ENCODE measurements around the gene MANF. TPM values are rescaled to one million over a fixed set of nuclear protein-coding genes. Genes with fewer than 3 reads are reported as not detected.
"Not testable (repeated sequence)": the region's sequence is repeated elsewhere in the genome, so short reads cannot be mapped to it uniquely, and the experiment has no call there.

Gene MANF
- total and polyA plus RNA-seq, 2 of the 4 experiments (the other 2 are of a cell fraction) = 65.4 to 122 TPM

DNA sequence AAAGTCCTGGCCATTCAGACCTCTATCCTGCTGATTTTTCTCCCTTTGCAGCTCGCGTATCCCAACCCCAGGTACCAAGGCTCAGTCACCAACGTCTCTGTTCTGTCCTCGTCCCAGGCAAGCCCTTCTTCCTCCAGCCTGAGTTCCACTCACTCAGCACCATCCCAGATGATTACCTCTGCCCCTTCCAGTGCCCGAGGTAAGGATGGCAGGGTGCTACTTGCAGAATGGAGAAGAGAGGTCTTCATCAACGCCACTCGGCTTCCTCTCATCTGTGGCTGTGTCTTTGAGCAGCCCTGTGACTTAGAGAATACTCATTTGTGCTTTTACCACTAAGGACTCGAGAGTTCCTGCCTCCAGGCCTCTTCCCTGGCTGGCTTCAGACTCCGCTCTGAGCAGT is 22.6 kb upstream of the MANF start:
- no peak overlapping the region for H4K91ac ChIP-seq (ENCODE audit: insufficient read depth, low read depth, low read length)
- H3K9me1 ChIP-seq (ENCODE audit: insufficient read depth, low read length) = no peaks in the 10 kb centered on the region
- DNase-seq = no peak
- no peak for TF ChIP-seq RFX5 (IDR thresholded peaks at IDR 0.05; ENCODE audit: low read depth, low read length)
- no peak for TF ChIP-seq CHD1 (IDR thresholded peaks at IDR 0.05; ENCODE audit: low read depth, low read length)
- TF ChIP-seq BHLHE40 (IDR thresholded peaks at IDR 0.05; ENCODE audit: low read depth, low read length) = no peak
- no peak for TF ChIP-seq NFE2L2 (IDR thresholded peaks at IDR 0.05; ENCODE audit: low read depth, low read length)
- TF ChIP-seq, protein P1, sequence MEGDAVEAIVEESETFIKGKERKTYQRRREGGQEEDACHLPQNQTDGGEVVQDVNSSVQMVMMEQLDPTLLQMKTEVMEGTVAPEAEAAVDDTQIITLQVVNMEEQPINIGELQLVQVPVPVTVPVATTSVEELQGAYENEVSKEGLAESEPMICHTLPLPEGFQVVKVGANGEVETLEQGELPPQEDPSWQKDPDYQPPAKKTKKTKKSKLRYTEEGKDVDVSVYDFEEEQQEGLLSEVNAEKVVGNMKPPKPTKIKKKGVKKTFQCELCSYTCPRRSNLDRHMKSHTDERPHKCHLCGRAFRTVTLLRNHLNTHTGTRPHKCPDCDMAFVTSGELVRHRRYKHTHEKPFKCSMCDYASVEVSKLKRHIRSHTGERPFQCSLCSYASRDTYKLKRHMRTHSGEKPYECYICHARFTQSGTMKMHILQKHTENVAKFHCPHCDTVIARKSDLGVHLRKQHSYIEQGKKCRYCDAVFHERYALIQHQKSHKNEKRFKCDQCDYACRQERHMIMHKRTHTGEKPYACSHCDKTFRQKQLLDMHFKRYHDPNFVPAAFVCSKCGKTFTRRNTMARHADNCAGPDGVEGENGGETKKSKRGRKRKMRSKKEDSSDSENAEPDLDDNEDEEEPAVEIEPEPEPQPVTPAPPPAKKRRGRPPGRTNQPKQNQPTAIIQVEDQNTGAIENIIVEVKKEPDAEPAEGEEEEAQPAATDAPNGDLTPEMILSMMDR (conservative IDR thresholded peaks at IDR 0.05; ENCODE audit: low read depth, low read length) = no peak
- TF ChIP-seq SMC3 (IDR thresholded peaks at IDR 0.05; ENCODE audit: low read depth, low read length) = no peak
- TF ChIP-seq MAFK (IDR thresholded peaks at IDR 0.05; ENCODE audit: low read depth, low read length) = no peak
- TF ChIP-seq FOS (IDR thresholded peaks at IDR 0.05; ENCODE audit: low read depth, low read length) = no peak
- H3K27me3 ChIP-seq (ENCODE audit: control insufficient read depth, insufficient read depth, low read length) = peaks cover 11% of the 10 kb centered on the region
- no peaks in the 10 kb centered on the region for H3K36me3 ChIP-seq (ENCODE audit: control insufficient read depth, insufficient read depth, low read length)
- H3K23ac ChIP-seq (ENCODE audit: low read depth, low read length) = no peak overlapping the region
- no peak overlapping the region for H3K14ac ChIP-seq (replicated peaks; ENCODE audit: low read depth, low read length)
- H2AK9ac ChIP-seq (replicated peaks; ENCODE audit: low read depth, low read length, poor library complexity) = no peak overlapping the region
- no peak overlapping the region for H2BK5ac ChIP-seq (ENCODE audit: low read depth, low read length, poor library complexity, severe bottlenecking)
- no peak overlapping the region for H3K4me2 ChIP-seq (ENCODE audit: low read depth, low read length)
- no peak overlapping the region for H4K8ac ChIP-seq (ENCODE audit: low read depth in 2 of 2, low read length in 2 of 2)
- H4K20me1 ChIP-seq (ENCODE audit: insufficient read depth, low read length) = no peaks in the 10 kb centered on the region
- H3K9ac ChIP-seq (ENCODE audit: low read depth, low read length) = no peak overlapping the region
- H3K79me1 ChIP-seq (ENCODE audit: low read depth in 1 of 2, low read length in 2 of 2) = no peaks in the 10 kb centered on the region
- H3K4me1 ChIP-seq (ENCODE audit: control insufficient read depth, insufficient read depth, low read length) = no peaks in the 10 kb centered on the region
- in situ Hi-C loops (cut with MboI; ENCODE audit: low sequenced_read_pairs) = no loop called here
- dilution Hi-C loops (cut with HindIII; ENCODE audit: low sequenced_read_pairs, unreplicated experiment) = loop anchor here (25.0 kb wide), 1 partner anchor 250 kb away; no protein-coding TSS in a partner anchor
- H3K9me3 ChIP-seq (ENCODE audit: control insufficient read depth, insufficient read depth, low read length) = no peaks in the 10 kb centered on the region
- H2AK5ac ChIP-seq (ENCODE audit: low read depth, low read length) = no peak overlapping the region
- CTCF ChIA-PET = no interaction called here
- 60% methylated on average over 1 of the region's 9 CpGs; no CpG with 5 or more reads in 1 of the 2 experiments for WGBS, 2 experiments (ENCODE audit: extremely low coverage in 2 of 2, insufficient read length in 1 of 2)
- no TSS peak for BruUV-seq (replicated peaks)
- no peak overlapping the region for H3K56ac ChIP-seq (ENCODE audit: extremely low read depth, insufficient read depth, low read length)
- no peak overlapping the region for H2BK20ac ChIP-seq (ENCODE audit: low read depth, low read length)
- POLR2A ChIA-PET (ENCODE audit: unreplicated experiment) = interaction anchor here (0.6 kb wide), 1 partner anchor 33 kb away, joined by 3 read pairs; no protein-coding TSS in a partner anchor
- H2AFZ ChIP-seq (replicated peaks; ENCODE audit: low read length, poor library complexity) = no peak overlapping the region
- no peak overlapping the region for H4K5ac ChIP-seq (ENCODE audit: low read depth, low read length)
- H2BK120ac ChIP-seq (ENCODE audit: low read depth, low read length) = no peak overlapping the region
- no peak for ATAC-seq (ENCODE audit: low read depth)
- no peak overlapping the region for H3K18ac ChIP-seq (ENCODE audit: low read depth, low read length)
- intact Hi-C loops (cut with micrococcal nuclease) = no loop called here
- no peak overlapping the region for H3K4me3 ChIP-seq (ENCODE audit: insufficient read depth, low read depth, low read length)
- no peak overlapping the region for H3K27ac ChIP-seq (ENCODE audit: insufficient read depth, low read length)
- H3K4ac ChIP-seq (ENCODE audit: low read depth, low read length) = no peak overlapping the region
- H2BK15ac ChIP-seq (ENCODE audit: low read depth, low read length) = no peak overlapping the region

DNA sequence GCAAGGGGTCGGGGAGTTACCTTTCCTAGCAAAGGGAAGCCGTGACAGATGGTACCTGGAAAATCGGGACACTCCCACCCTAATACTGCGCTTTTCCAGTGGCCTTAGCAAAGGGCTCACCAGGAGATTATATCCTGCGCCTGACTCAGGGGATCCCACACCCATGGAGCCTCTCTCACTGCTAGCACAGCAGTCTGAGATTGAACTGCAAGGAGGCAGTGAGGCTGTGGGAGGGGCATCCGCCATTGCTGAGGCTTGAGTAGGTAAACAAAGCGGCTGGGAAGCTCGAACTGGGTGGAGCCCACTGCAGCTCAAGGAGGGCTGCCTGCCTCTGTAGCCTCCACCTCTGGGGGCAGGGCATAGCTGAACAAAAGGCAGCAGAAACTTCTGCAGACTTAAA is 16.8 kb upstream of the MANF start:
- H2BK20ac ChIP-seq (ENCODE audit: low read depth, low read length); H3K27me3 ChIP-seq (ENCODE audit: control insufficient read depth, insufficient read depth, low read length); H4K20me1 ChIP-seq (ENCODE audit: insufficient read depth, low read length); H3K4me3 ChIP-seq (ENCODE audit: insufficient read depth, low read depth, low read length); H3K18ac ChIP-seq (ENCODE audit: low read depth, low read length); in situ Hi-C loops (cut with MboI; ENCODE audit: low sequenced_read_pairs); H3K14ac ChIP-seq (replicated peaks; ENCODE audit: low read depth, low read length); H3K79me1 ChIP-seq (ENCODE audit: low read depth in 1 of 2, low read length in 2 of 2); H3K9me3 ChIP-seq (ENCODE audit: control insufficient read depth, insufficient read depth, low read length); H2BK5ac ChIP-seq (ENCODE audit: low read depth, low read length, poor library complexity, severe bottlenecking); DNase-seq; H3K27ac ChIP-seq (ENCODE audit: insufficient read depth, low read length); POLR2A ChIA-PET (ENCODE audit: unreplicated experiment); H3K9ac ChIP-seq (ENCODE audit: low read depth, low read length); H3K23ac ChIP-seq (ENCODE audit: low read depth, low read length); H3K9me1 ChIP-seq (ENCODE audit: insufficient read depth, low read length); H4K8ac ChIP-seq (ENCODE audit: low read depth in 2 of 2, low read length in 2 of 2); H3K4me1 ChIP-seq (ENCODE audit: control insufficient read depth, insufficient read depth, low read length); ATAC-seq (ENCODE audit: low read depth); H2AK5ac ChIP-seq (ENCODE audit: low read depth, low read length); intact Hi-C loops (cut with micrococcal nuclease); BruUV-seq (replicated peaks); H2AFZ ChIP-seq (replicated peaks; ENCODE audit: low read length, poor library complexity); H3K4me2 ChIP-seq (ENCODE audit: low read depth, low read length); H2BK120ac ChIP-seq (ENCODE audit: low read depth, low read length); H3K56ac ChIP-seq (ENCODE audit: extremely low read depth, insufficient read depth, low read length); H4K91ac ChIP-seq (ENCODE audit: insufficient read depth, low read depth, low read length); H2AK9ac ChIP-seq (replicated peaks; ENCODE audit: low read depth, low read length, poor library complexity); H3K4ac ChIP-seq (ENCODE audit: low read depth, low read length); H4K5ac ChIP-seq (ENCODE audit: low read depth, low read length); H3K36me3 ChIP-seq (ENCODE audit: control insufficient read depth, insufficient read depth, low read length); H2BK15ac ChIP-seq (ENCODE audit: low read depth, low read length): not testable (repeated sequence)
- dilution Hi-C loops (cut with HindIII; ENCODE audit: low sequenced_read_pairs, unreplicated experiment) = loop anchor here (25.0 kb wide), 1 partner anchor 256 kb away; no protein-coding TSS in a partner anchor
- CTCF ChIA-PET = interaction anchor here (1.0 kb wide), 1 partner anchor 268 kb away, joined by 3 read pairs; no protein-coding TSS in a partner anchor
- no CpG with 5 or more reads among the region's 8 CpGs for WGBS, 2 experiments (ENCODE audit: extremely low coverage in 2 of 2, insufficient read length in 1 of 2)

Measured in IMR-90 (cell line).